ENCODE measurements around the gene MINDY4. TPM values are rescaled to one million over a fixed set of nuclear protein-coding genes. Genes with fewer than 3 reads are reported as not detected.

MINDY4 gene
- total and polyA plus RNA-seq, 8 donors, result 1.6 to 22.8 (median 6.4) TPM; not detected in 1

DNA sequence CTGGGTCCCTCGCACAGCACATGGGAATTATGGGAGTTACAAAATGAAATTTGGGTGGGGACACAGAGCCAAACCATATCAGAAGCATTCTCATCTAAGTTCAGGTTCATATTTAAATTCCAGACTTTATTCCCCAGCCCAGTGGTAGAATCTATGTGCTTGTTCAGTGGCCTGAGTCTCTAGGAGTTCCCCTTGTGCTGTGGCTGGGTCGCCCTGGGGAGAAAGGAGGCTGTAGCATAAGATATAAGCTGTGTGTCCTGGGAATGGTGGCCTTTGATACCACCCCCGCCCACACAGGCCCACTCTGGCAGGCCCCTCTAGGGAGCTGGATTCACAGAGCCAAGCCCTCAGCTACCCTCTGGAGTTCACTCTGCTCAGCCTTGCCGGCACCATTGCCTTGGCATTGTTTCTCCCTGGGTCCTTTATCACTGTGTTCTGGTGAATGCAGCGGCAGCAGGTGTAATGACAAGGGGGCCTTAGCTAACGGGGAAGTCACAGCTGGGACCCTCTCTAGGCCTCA lies 64.2 kb downstream of the MINDY4 start:
- DNase-seq, result no peak
- Histone ChIP-seq H3K36me3 (peaks cover 0 to 60% (median 11%) of the 10 kb centered on the region in 4 donors), H3K27me3 (no peaks in the 10 kb centered on the region), H3K4me1 (no peaks in the 10 kb centered on the region), H3K9me3 (peaks cover 5 to 20% (median 10%) of the 10 kb centered on the region in 4 donors), H3K27ac (no peak overlapping the region), H3K4me3 (no peak overlapping the region)
- 92 to 97% (median 95%) methylated on average over 4 to 6 of the region's 6 CpGs for WGBS, 5 donors
- no peak for TF ChIP-seq POLR2AphosphoS5 (IDR thresholded peaks at IDR 0.05)
- TF ChIP-seq EP300 (IDR thresholded peaks at IDR 0.05), result no peak
- TF ChIP-seq, protein P1, sequence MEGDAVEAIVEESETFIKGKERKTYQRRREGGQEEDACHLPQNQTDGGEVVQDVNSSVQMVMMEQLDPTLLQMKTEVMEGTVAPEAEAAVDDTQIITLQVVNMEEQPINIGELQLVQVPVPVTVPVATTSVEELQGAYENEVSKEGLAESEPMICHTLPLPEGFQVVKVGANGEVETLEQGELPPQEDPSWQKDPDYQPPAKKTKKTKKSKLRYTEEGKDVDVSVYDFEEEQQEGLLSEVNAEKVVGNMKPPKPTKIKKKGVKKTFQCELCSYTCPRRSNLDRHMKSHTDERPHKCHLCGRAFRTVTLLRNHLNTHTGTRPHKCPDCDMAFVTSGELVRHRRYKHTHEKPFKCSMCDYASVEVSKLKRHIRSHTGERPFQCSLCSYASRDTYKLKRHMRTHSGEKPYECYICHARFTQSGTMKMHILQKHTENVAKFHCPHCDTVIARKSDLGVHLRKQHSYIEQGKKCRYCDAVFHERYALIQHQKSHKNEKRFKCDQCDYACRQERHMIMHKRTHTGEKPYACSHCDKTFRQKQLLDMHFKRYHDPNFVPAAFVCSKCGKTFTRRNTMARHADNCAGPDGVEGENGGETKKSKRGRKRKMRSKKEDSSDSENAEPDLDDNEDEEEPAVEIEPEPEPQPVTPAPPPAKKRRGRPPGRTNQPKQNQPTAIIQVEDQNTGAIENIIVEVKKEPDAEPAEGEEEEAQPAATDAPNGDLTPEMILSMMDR (IDR thresholded peaks at IDR 0.05), result no peak
- no peak for TF ChIP-seq POLR2A (IDR thresholded peaks at IDR 0.05)
- intact Hi-C loops (cut with DNase I; ENCODE audit: low total_unique reads), result no loop called here

DNA sequence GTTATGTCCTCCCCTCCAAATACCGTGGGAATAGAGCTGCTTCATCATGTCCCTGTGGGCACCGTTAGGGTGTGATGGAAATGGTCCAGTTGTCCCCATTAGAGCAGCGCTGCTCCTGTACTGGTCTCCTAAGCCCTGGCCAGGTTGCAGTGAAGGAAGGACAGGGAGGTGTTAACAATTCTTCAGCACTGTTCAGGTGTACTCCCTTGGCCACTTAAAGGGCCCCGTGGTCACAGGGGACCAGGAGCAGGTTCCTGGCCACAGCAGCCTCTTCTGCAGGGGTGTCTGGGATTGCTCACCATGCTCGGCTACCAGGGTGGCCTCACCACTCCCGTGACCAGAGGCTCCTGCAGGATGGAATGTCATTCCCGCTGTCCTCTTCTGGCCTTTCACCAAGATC lies 65.8 kb downstream of the MINDY4 start:
- peaks cover 0 to 63% (median 15%) of the 10 kb centered on the region in 4 donors for H3K36me3 ChIP-seq

DNA sequence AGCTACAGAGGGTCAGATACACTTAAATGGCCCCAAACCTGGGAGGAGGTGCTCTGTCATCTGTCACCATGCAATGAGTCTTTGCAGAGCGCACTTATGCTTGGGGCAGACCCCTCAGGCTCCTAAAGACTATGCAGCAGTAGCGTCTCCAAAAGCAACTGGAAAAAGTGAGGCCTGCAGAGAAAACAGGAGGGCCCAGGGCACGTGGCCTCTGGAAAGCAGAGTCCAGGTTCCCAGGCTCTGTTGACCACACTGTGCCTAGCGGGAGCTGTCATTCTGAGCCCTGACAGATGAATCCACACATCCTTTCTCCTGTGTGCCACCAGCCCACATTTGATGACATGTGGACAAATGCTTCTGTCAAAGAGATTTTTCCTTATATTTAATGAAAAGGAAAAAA lies 66.4 kb downstream of the MINDY4 start:
- Histone ChIP-seq H3K36me3 (peaks cover 0 to 65% (median 16%) of the 10 kb centered on the region in 4 donors), H3K9me3 (peaks cover 5 to 20% (median 10%) of the 10 kb centered on the region in 4 donors), H3K27ac (no peak overlapping the region), H3K4me3 (no peak overlapping the region), H3K4me1 (peaks cover 0 to 2% (median under 1%) of the 10 kb centered on the region in 4 donors), H3K27me3 (no peaks in the 10 kb centered on the region)
- intact Hi-C loops (cut with DNase I; ENCODE audit: low total_unique reads), result no loop called here
- DNase-seq, result no peak
- TF ChIP-seq, protein P1 (IDR thresholded peaks at IDR 0.05), result no peak
- TF ChIP-seq EP300 (IDR thresholded peaks at IDR 0.05), result no peak
- 93 to 98% (median 95%) methylated on average over 4 of the region's 4 CpGs for WGBS, 5 donors

More for the DNA sequence above, 65.8 kb downstream of the MINDY4 start:
- Histone ChIP-seq H3K4me3 (no peak overlapping the region), H3K4me1 (no peaks in the 10 kb centered on the region), H3K27ac (no peak overlapping the region), H3K9me3 (peaks cover 5 to 20% (median 10%) of the 10 kb centered on the region in 4 donors), H3K27me3 (no peaks in the 10 kb centered on the region)
- WGBS, 5 donors, result 66 to 81% (median 76%) methylated on average over 7 of the region's 7 CpGs
- DNase-seq, result no peak
- intact Hi-C loops (cut with DNase I; ENCODE audit: low total_unique reads), result no loop called here
- no peak for TF ChIP-seq EP300 (IDR thresholded peaks at IDR 0.05)
- TF ChIP-seq, protein P1 (IDR thresholded peaks at IDR 0.05), result no peak
- TF ChIP-seq POLR2AphosphoS5 (IDR thresholded peaks at IDR 0.05), result no peak
- TF ChIP-seq POLR2A (IDR thresholded peaks at IDR 0.05), result no peak

DNA sequence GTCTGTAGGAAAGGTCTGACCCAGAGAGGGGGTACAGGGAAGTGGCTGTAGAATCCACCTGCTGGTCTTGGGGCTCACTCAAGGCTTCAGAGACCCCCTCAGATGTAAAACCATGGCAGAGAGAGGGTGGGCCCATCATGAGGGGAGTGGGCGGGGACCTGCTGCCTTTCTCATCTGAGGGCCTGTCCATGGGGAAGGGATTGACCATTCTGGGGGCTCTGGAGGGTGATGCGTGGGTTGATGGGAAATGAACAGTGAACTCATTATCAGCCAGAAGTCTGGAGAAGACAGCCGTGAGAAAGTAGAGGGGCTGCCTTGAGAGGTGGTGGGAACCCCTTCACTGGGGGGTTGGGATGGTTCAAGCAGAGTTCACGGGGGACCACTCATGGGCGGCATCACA lies 66.8 kb downstream of the MINDY4 start:
- no peak for TF ChIP-seq POLR2A (IDR thresholded peaks at IDR 0.05)
- TF ChIP-seq EP300 (IDR thresholded peaks at IDR 0.05), result no peak
- TF ChIP-seq, protein P1 (IDR thresholded peaks at IDR 0.05), result no peak
- TF ChIP-seq POLR2AphosphoS5 (IDR thresholded peaks at IDR 0.05), result no peak
- Histone ChIP-seq H3K4me1 (peaks cover 0 to 6% (median 3%) of the 10 kb centered on the region in 4 donors), H3K9me3 (peaks cover 5 to 18% (median 10%) of the 10 kb centered on the region in 4 donors), H3K36me3 (peaks cover 0 to 65% (median 16%) of the 10 kb centered on the region in 4 donors), H3K4me3 (no peak overlapping the region), H3K27ac (no peak overlapping the region), H3K27me3 (no peaks in the 10 kb centered on the region)
- intact Hi-C loops (cut with DNase I; ENCODE audit: low total_unique reads), result no loop called here
- no peak for DNase-seq
- WGBS, 5 donors, result 92 to 98% (median 94%) methylated on average over 5 of the region's 5 CpGs
